Measurements from ENCODE around the gene KSR1. TPM values are rescaled to one million over a fixed set of nuclear protein-coding genes. Genes with fewer than 3 reads are reported as not detected.
A peak's percentile ranks its signal among the peaks of the same experiment; 100 is the strongest.

KSR1 gene
- total and polyA plus RNA-seq, 9 of the 15 experiments (the other 6 are each of a cell fraction or from before 2014, with no cell fraction given) = 1.4 to 51.7 (median 18.4) TPM

DNA sequence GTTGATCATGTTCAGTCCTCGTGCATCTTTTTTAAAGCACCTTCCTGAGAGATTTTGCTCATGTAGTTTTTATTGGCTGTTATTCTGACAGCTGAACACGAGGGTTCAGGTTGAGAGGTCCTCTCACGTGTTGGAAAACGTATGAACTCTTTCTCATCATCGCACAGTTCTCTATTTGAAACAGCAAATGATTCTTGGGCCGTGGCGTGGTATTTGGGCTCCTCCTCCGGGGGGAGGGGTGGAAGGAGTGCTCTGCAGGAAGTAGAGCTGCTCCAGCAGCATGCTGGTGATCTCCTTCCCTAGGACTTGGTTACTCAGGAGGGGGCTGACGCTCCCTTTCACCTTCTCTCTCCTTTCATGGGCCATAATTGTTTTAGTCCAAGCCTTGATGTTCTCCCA is 70.4 kb downstream of the KSR1 start (continued):
- peak; percentile 40; the same call in 1 of the 2 replicates for TF ChIP-seq SPI1 (IDR thresholded peaks at IDR 0.05; ENCODE audit: borderline replicate concordance, low read depth, low read length)
- 0 out of 2 replicates have a peak, but pooled peaks have one; percentile 39 for TF ChIP-seq ZNF444 (CRISPR knock-in tag; IDR thresholded peaks at IDR 0.05)
- TF ChIP-seq ZNF239 (CRISPR knock-in tag; IDR thresholded peaks at IDR 0.05) = no peak
- no peak for TF ChIP-seq ARID2 (IDR thresholded peaks at IDR 0.05)
- TF ChIP-seq FOXM1 (IDR thresholded peaks at IDR 0.05; ENCODE audit: low read depth) = peak; percentile 34; the same call in 1 of the 2 replicates
- TF ChIP-seq FOXM1 (CRISPR knock-in tag; IDR thresholded peaks at IDR 0.05; ENCODE audit: low read depth) = no peak
- TF ChIP-seq ZNF57 (CRISPR knock-in tag; IDR thresholded peaks at IDR 0.05) = no peak
- TF ChIP-seq ZNF77 (CRISPR knock-in tag; IDR thresholded peaks at IDR 0.05) = no peak
- no peak for TF ChIP-seq STAT6 (CRISPR knock-in tag; IDR thresholded peaks at IDR 0.05)
- TF ChIP-seq CREBBP (IDR thresholded peaks at IDR 0.05; ENCODE audit: low read depth, low read length) = no peak
- TF ChIP-seq TAF1 (IDR thresholded peaks at IDR 0.05; ENCODE audit: control insufficient read depth, extremely low read depth, insufficient read depth, low read length, severe bottlenecking) = no peak
- no peak for TF ChIP-seq ATF3 (IDR thresholded peaks at IDR 0.05)
- TF ChIP-seq ATF3 (CRISPR knock-in tag; conservative IDR thresholded peaks at IDR 0.05) = no peak
- no peak for TF ChIP-seq TCF7L2 (IDR thresholded peaks at IDR 0.05; ENCODE audit: low read depth, low read length)
- TF ChIP-seq ADNP (tag; IDR thresholded peaks at IDR 0.05) = no peak
- no peak for TF ChIP-seq TRIM24 (IDR thresholded peaks at IDR 0.05)
- no peak for TF ChIP-seq FOXA3 (CRISPR knock-in tag; conservative IDR thresholded peaks at IDR 0.05 in 1 of 2, IDR thresholded peaks at IDR 0.05 in 1 of 2)
- no peak for TF ChIP-seq ZNF584 (CRISPR knock-in tag; IDR thresholded peaks at IDR 0.05; ENCODE audit: low read depth)
- no peak for TF ChIP-seq NR2C2 (CRISPR knock-in tag; IDR thresholded peaks at IDR 0.05)
- TF ChIP-seq NR2C2 (tag; IDR thresholded peaks at IDR 0.05) = peak; percentile 42; the same call in 1 of the 2 replicates
- no peak for TF ChIP-seq SIRT6 (IDR thresholded peaks at IDR 0.05; ENCODE audit: low read depth, low read length)
- peak; percentile 84 for TF ChIP-seq MYC (IDR thresholded peaks at IDR 0.05; ENCODE audit: low read depth, low read length)
- no peak for TF ChIP-seq MYC (CRISPR knock-in tag; IDR thresholded peaks at IDR 0.05; ENCODE audit: borderline replicate concordance, low read depth)
- TF ChIP-seq ZNF354B (CRISPR knock-in tag; IDR thresholded peaks at IDR 0.05) = no peak
- TF ChIP-seq ZNF280A (IDR thresholded peaks at IDR 0.05; ENCODE audit: low read depth, partially characterized antibody) = no peak
- no peak for TF ChIP-seq MED1 (CRISPR knock-in tag; IDR thresholded peaks at IDR 0.05; ENCODE audit: borderline replicate concordance)
- no peak for TF ChIP-seq NR1H2 (CRISPR knock-in tag; IDR thresholded peaks at IDR 0.05)
